ENCODE data around the gene HS3ST2.

HS3ST2 gene

DNA sequence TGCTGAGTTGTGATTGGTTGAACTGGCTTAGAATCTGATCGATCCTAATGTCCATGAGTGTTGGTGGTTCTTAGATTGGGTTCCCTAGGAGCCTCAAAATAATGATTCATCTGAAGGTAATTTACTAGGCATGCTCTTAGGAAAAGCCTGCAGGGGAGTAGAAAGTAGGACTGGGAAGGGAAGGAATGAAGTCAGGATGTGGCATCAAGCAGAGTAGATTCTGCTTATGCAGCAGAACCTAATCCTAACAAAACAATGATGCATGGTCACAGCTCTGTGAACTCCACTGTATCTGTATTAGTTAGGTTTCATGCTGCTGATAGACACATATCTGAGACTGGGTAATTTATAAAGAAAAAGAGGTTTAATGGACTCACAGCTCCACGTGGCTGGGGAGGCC, 132.5 kb downstream of the HS3ST2 start:
- TF ChIP-seq, protein P1, sequence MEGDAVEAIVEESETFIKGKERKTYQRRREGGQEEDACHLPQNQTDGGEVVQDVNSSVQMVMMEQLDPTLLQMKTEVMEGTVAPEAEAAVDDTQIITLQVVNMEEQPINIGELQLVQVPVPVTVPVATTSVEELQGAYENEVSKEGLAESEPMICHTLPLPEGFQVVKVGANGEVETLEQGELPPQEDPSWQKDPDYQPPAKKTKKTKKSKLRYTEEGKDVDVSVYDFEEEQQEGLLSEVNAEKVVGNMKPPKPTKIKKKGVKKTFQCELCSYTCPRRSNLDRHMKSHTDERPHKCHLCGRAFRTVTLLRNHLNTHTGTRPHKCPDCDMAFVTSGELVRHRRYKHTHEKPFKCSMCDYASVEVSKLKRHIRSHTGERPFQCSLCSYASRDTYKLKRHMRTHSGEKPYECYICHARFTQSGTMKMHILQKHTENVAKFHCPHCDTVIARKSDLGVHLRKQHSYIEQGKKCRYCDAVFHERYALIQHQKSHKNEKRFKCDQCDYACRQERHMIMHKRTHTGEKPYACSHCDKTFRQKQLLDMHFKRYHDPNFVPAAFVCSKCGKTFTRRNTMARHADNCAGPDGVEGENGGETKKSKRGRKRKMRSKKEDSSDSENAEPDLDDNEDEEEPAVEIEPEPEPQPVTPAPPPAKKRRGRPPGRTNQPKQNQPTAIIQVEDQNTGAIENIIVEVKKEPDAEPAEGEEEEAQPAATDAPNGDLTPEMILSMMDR (conservative IDR thresholded peaks at IDR 0.05; ENCODE audit: low read depth) = no peak
- POLR2A ChIA-PET (ENCODE audit: low non-redundant PET) = no interaction called here
- CTCF ChIA-PET = interaction anchor here (0.5 to 0.7 kb wide), 2 partner anchors 179 to 489 kb away, joined by 3 to 4 read pairs; no protein-coding TSS in a partner anchor
- H3K27ac ChIP-seq = no peak overlapping the region
- DNase-seq (ENCODE audit: low spot score) = peak; percentile 15

DNA sequence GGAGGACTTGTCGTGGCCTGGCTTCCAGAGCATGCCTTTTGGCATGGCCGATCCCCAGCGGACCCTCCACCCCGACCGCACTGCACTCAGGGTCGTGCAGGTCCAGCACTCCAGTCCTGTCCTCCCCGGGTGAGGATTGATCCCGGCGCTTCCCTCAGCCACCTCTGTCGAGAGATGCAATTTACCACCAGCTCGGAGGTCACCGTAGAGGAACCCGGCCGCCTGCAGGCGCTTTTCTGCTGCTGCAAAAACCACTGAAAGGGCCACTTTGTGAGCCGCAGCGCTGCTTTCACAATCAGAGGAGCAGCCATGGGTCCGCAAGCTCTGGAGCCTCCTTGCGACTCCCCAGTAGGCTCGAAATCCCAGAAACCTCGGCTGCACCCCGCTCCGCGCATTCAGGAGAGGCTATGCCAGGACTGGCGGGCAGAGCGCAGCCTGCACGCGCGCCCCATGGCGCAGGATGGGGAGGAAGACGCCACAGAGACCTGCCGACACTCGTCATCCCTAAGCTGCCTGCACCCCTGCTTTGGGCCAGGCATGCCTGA, 134.2 kb downstream of the HS3ST2 start:
- no peak overlapping the region for H3K27ac ChIP-seq
- no peak for DNase-seq (ENCODE audit: low spot score)
- TF ChIP-seq, protein P1 (conservative IDR thresholded peaks at IDR 0.05; ENCODE audit: low read depth) = no peak
- ChIA-PET CTCF (interaction anchor here (0.7 kb wide), 1 partner anchor 310 kb away, joined by 3 read pairs; no protein-coding TSS in a partner anchor), POLR2A (ENCODE audit: low non-redundant PET) (no interaction called here)

DNA sequence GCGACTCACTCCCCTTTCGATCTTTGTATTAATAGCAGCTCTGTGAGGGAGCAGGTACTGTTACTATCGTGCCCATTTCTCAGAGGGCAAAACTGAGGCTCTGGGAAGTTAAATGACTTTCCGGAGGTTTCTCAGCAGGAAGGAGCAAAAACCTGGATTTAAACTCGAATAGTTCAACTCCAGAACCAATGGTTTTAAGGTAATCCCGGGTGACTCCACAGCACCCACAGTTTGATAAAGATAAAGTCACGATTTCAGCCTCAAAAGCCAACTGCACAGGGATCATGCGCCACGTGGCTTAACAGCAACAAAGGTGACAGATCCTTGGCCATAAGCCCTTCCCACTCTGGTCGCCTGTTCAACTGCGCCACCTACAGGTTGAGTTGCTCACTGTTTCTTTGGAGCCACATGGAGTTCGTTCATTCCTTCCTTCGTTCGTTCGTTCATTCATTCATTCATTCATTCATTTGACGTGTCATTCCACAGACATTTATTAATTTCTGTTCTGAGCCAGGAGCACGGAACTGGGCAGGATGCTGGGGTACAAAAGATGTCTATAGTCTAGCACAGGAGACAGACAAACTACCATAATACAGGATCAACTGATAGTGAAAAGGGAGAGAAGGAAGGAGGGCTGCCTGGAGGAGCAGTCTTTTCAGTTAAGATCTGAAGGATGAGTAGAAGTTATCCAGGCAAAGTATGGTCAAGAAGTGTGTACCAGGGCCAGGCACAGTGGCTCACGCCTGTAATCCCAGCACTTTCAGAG, 134.8 kb downstream of the HS3ST2 start:
- CTCF ChIA-PET = interaction anchor here (0.7 kb wide), 2 partner anchors 18 to 310 kb away, joined by 3 read pairs; no protein-coding TSS in a partner anchor
- peak; percentile 69 for DNase-seq (ENCODE audit: low spot score)
- H3K27ac ChIP-seq = no peak overlapping the region
- TF ChIP-seq, protein P1 (conservative IDR thresholded peaks at IDR 0.05; ENCODE audit: low read depth) = peak; percentile 68
- POLR2A ChIA-PET (ENCODE audit: low non-redundant PET) = no interaction called here

DNA sequence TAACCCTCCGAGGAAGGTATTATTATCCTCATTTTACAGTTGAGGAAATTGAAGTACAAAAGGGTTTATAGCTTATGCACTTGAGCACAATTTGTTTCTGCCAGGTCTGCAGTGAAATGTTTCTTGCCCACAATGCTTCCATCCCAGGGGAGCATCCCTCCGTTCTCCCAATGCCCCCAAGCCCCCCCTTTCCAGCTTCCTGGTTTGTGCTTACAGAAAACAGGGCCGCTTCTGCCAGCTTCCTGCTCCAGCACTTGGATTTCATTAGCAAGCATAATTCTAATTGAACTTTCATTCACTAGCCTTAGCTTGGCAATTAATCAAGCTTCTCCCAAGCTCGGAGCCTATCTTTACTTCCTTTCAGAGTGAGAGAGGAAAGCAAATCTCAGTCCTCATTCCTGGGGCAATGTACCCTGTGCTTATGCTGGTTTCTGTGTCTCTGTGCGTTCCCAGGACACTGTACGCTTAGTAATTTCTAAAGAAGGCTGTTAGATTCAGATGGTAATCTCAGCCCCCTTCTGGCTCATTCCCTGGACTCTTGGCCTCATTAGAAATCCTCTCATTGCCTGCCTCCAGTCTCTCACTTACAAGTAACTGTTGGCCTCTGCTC, 141.6 kb downstream of the HS3ST2 start:
- ChIA-PET CTCF (no interaction called here), POLR2A (ENCODE audit: low non-redundant PET) (no interaction called here)

DNA sequence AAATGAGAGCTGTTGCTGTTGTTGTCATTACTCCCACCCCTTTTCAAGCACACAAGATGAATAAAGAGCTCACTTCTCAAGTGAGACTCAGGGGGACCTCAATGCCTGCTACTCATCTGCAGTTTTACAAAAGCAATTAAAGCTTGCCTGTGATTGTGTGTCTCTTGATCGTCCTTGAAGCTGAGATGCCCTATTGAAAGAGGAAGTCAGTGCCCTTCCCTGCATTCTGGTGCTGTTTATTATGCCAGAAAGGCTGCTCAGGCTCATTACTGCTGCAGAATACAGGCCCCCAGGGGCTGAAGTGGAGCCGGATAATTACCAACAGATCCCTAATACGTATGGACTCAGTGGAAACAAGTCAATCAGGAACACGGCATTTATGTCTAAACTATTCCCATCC, 147.2 kb downstream of the HS3ST2 start:
- no peak for DNase-seq (ENCODE audit: low spot score)
- TF ChIP-seq, protein P1 (conservative IDR thresholded peaks at IDR 0.05; ENCODE audit: low read depth) = no peak
- ChIA-PET CTCF (no interaction called here), POLR2A (ENCODE audit: low non-redundant PET) (no interaction called here)
- H3K27ac ChIP-seq = no peak overlapping the region

More for the DNA sequence above, 141.6 kb downstream of the HS3ST2 start:
- TF ChIP-seq, protein P1 (conservative IDR thresholded peaks at IDR 0.05; ENCODE audit: low read depth) = no peak
- DNase-seq (ENCODE audit: low spot score) = no peak
- H3K27ac ChIP-seq = no peak overlapping the region

DNA sequence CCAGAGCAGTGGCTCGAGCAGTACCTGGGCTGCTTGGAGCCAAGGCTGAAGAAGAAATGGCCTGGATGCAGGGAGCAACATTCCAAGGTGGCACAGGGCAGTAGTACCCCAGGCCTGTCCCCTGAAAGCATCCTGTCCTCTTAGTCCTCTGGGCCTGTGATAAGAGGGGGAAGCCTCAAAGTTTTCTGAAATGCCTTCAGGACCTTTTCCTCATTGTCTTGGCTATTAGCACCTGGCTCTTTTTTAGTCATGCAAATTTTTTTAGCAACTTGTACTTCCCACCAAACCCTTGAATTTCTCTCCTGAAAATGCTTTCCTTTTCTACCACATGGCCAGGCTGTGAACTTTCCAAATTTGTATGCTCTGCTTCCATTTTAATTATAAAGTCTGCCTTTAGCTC, 148.9 kb downstream of the HS3ST2 start:
- CTCF ChIA-PET = no interaction called here
- POLR2A ChIA-PET (ENCODE audit: low non-redundant PET) = no interaction called here
- DNase-seq (ENCODE audit: low spot score) = no peak
- TF ChIP-seq, protein P1 (conservative IDR thresholded peaks at IDR 0.05; ENCODE audit: low read depth) = no peak
- H3K27ac ChIP-seq = no peak overlapping the region

Data from RWPE1 (cell line).